Fibroblast of lung (primary cell): Measurements from ENCODE around the gene SELENON. TPM values are rescaled to one million over a fixed set of nuclear protein-coding genes. Genes with fewer than 3 reads are reported as not detected.
A peak's percentile ranks its signal among the peaks of the same experiment; 100 is the strongest.

Experiments
- DNase-seq, 2 donors: peaks; one replicate each; pipeline versions ENCODE4 v3.0.0 to v3.0.0-alpha.2; 2010; ENCODE audit warnings: low read depth in 2 of 2
- H2AFZ ChIP-seq: 2 replicates; pipeline ENCODE4 v1.5.1; 2012; ENCODE audit warnings: low read length, control low read depth, inconsistent platforms
- H3K27ac ChIP-seq: 2 replicates; pipeline ENCODE4 v1.5.1; 2011; ENCODE audit warnings: low read length, control low read depth; ENCODE audit not compliant: insufficient read depth
- H3K27me3 ChIP-seq: 2 replicates; pipeline ENCODE4 v1.5.1; 2011; ENCODE audit warnings: mild to moderate bottlenecking, low read length; ENCODE audit not compliant: control insufficient read depth, insufficient read depth
- H3K36me3 ChIP-seq: 2 replicates; pipeline ENCODE4 v1.5.1; 2011; ENCODE audit warnings: low read length; ENCODE audit not compliant: control insufficient read depth, insufficient read depth
- H3K4me1 ChIP-seq: 2 replicates; pipeline ENCODE4 v1.5.1; 2011; ENCODE audit warnings: low read length; ENCODE audit not compliant: control insufficient read depth, insufficient read depth; ENCODE audit errors: extremely low read depth
- H3K4me2 ChIP-seq: 2 replicates; pipeline ENCODE4 v1.5.1; 2011; ENCODE audit warnings: low read length, control low read depth; ENCODE audit not compliant: insufficient read depth; ENCODE audit errors: extremely low read depth
- H3K4me3 ChIP-seq, 4 experiments: fragments of 200-600 bp in 1 of 4; sonication (generic) in 1 of 4; replicated peaks in 1 of 4; 2 replicates each; pipeline ENCODE4 v1.5.1; 2011 to 2016; ENCODE audit warnings: low read length in 4 of 4, low read depth in 3 of 4, mild to moderate bottlenecking in 3 of 4, control low read depth in 2 of 4, inconsistent platforms in 1 of 4, mixed read lengths in 1 of 4; ENCODE audit not compliant: insufficient read depth in 1 of 4; ENCODE audit errors: control extremely low read depth in 1 of 4
- H3K79me2 ChIP-seq: 2 replicates; pipeline ENCODE4 v1.5.1; 2012; ENCODE audit warnings: mild to moderate bottlenecking, low read length, inconsistent platforms; ENCODE audit not compliant: control insufficient read depth, insufficient read depth
- H3K9ac ChIP-seq: 2 replicates; pipeline ENCODE4 v1.5.1; 2011; ENCODE audit warnings: mild to moderate bottlenecking, low read length, control low read depth; ENCODE audit not compliant: insufficient read depth
- H3K9me3 ChIP-seq: 2 replicates; pipeline ENCODE4 v1.5.1; 2012; ENCODE audit warnings: low read depth, low read length; ENCODE audit not compliant: control insufficient read depth, insufficient read depth
- H4K20me1 ChIP-seq: 2 replicates; pipeline ENCODE4 v1.5.1; 2011; ENCODE audit warnings: low read length; ENCODE audit not compliant: control insufficient read depth, insufficient read depth; ENCODE audit errors: extremely low read depth
- CTCF ChIP-seq, 2 donors: IDR thresholded peaks in 1 of 2; conservative IDR thresholded peaks in 1 of 2; 1 replicate in 1 of 2; 2 replicates in 1 of 2; pipeline ENCODE4 v1.5.1; 2011 to 2012; ENCODE audit warnings: low read length in 2 of 2, control low read depth in 1 of 2, inconsistent platforms in 1 of 2, low read depth in 1 of 2, mild to moderate bottlenecking in 1 of 2
- EZH2 ChIP-seq: IDR thresholded peaks from 2 replicates; pipeline ENCODE4 v1.5.1; 2012; ENCODE audit warnings: low read length, control low read depth, mild to moderate bottlenecking; ENCODE audit errors: missing control alignments
- polyA plus RNA-seq, 2 donors: library from polyadenylated mRNA; depleted of rRNA in 1 of 2; stranded (reverse) in 1 of 2; unstranded in 1 of 2; fragments of >200 nt; gene quantifications; 2 replicates each; pipeline ENCODE4 v1.2.1, GENCODE V29; 2011 to 2012; ENCODE audit warnings: missing spikeins in 1 of 2
- total RNA-seq: library from RNA; depleted of rRNA; stranded (reverse); fragments of >200 nt; gene quantifications from 2 replicates; pipeline ENCODE4 v1.2.1, GENCODE V29; 2014

SELENON gene
- total and polyA plus RNA-seq, 2 donors (not counting 1 experiment from before 2014, with no cell fraction given): 19.3 to 67.6 TPM

- H2AFZ ChIP-seq: no peak overlapping the region
- no peaks in the 10 kb centered on the region for H4K20me1 ChIP-seq
- H3K4me1 ChIP-seq: no peaks in the 10 kb centered on the region
- TF ChIP-seq EZH2 (no peak), CTCF (conservative IDR thresholded peaks at IDR 0.05 in 1 of 2, IDR thresholded peaks at IDR 0.05 in 1 of 2; ENCODE audit: low read depth in 1 of 2, low read length in 2 of 2) (no peak)
- H3K9ac ChIP-seq: no peak overlapping the region
- no peak overlapping the region for H3K27ac ChIP-seq
- no peaks in the 10 kb centered on the region for H3K79me2 ChIP-seq
- no peak overlapping the region for H3K4me3 ChIP-seq
- no peaks in the 10 kb centered on the region for H3K27me3 ChIP-seq
- no peaks in the 10 kb centered on the region for H3K9me3 ChIP-seq
- no peak overlapping the region for H3K4me2 ChIP-seq
- H3K36me3 ChIP-seq: no peaks in the 10 kb centered on the region
- peak in 1 of 2 donors; percentile 24 for DNase-seq
Observed at GRCh38 chr1:25793585-25794170, 6.3 kb upstream of the SELENON start.

- Histone ChIP-seq H3K79me2 (no peaks in the 10 kb centered on the region), H3K36me3 (no peaks in the 10 kb centered on the region), H3K4me3 (no peak overlapping the region), H3K4me1 (no peaks in the 10 kb centered on the region), H3K9me3 (no peaks in the 10 kb centered on the region), H3K27me3 (no peaks in the 10 kb centered on the region), H2AFZ (no peak overlapping the region), H4K20me1 (no peaks in the 10 kb centered on the region), H3K4me2 (no peak overlapping the region), H3K9ac (no peak overlapping the region), H3K27ac (no peak overlapping the region)
- peak in 1 of 2 donors; percentile 62 for DNase-seq
- TF ChIP-seq CTCF (conservative IDR thresholded peaks at IDR 0.05 in 1 of 2, IDR thresholded peaks at IDR 0.05 in 1 of 2; ENCODE audit: low read depth in 1 of 2, low read length in 2 of 2): no peak
Observed at GRCh38 chr1:25794325-25794724, 5.7 kb upstream of the SELENON start.

- Histone ChIP-seq H3K4me1 (peaks cover 3% of the 10 kb centered on the region), H3K4me3 (no peak overlapping the region), H2AFZ (no peak overlapping the region), H3K36me3 (no peaks in the 10 kb centered on the region), H4K20me1 (no peaks in the 10 kb centered on the region), H3K4me2 (no peak overlapping the region), H3K9me3 (no peaks in the 10 kb centered on the region), H3K27ac (no peak overlapping the region), H3K9ac (no peak overlapping the region), H3K79me2 (no peaks in the 10 kb centered on the region), H3K27me3 (no peaks in the 10 kb centered on the region)
- TF ChIP-seq EZH2: no peak
- no peak for TF ChIP-seq CTCF (conservative IDR thresholded peaks at IDR 0.05 in 1 of 2, IDR thresholded peaks at IDR 0.05 in 1 of 2; ENCODE audit: low read depth in 1 of 2, low read length in 2 of 2)
- no peak for DNase-seq
Observed at GRCh38 chr1:25795211-25795610, 4.8 kb upstream of the SELENON start.
